Stimulated activated CD8-positive, alpha-beta memory T cell treated with anti-CD3 and anti-CD28 coated beads, Interleukin-2, amount 100 ng/mL, for 1 hour (primary cell): ENCODE data around the gene FGF7.
"Not testable (repeated sequence)": the region's sequence is repeated elsewhere in the genome, so short reads cannot be mapped to it uniquely, and the experiment has no call there.

Source experiments
- DNase-seq, 2 donors: peaks; one replicate each; pipeline ENCODE4 v3.0.0-alpha.2; 2020; ENCODE audit warnings: low read depth in 2 of 2

The FGF7 gene

DNA sequence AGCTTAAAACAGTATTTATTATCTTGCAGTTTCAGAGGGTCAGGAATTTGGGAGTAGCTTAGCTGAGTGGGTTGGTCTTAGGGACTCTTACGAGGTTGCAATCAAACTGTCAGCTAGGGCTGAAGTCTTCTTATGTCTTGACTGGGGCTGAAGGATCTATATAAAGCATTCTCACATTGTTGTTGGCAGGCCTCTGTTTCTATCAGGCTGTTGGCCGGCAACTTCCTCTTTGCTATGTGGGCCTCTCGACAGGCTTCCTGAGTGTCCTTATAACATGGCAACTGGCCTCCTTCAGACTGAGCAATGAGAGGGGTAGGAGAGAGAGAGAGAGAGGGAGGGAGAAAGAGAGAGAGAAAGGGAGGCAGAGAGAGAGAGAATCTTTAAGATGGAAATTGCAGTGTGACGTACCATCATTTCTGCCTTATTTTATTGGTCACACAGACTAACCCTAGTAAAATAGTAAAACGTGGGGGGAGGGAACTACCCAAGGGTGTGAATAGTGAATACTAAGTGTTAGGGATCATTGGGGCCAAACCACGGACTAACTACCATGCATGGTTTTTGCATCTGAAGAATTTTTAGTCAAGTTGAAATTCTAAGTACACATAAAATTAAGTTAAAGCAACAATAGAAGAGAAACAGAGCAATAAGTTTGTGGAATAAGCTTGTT is 16.1 kb downstream of the FGF7 start:
- DNase-seq: no peak

DNA sequence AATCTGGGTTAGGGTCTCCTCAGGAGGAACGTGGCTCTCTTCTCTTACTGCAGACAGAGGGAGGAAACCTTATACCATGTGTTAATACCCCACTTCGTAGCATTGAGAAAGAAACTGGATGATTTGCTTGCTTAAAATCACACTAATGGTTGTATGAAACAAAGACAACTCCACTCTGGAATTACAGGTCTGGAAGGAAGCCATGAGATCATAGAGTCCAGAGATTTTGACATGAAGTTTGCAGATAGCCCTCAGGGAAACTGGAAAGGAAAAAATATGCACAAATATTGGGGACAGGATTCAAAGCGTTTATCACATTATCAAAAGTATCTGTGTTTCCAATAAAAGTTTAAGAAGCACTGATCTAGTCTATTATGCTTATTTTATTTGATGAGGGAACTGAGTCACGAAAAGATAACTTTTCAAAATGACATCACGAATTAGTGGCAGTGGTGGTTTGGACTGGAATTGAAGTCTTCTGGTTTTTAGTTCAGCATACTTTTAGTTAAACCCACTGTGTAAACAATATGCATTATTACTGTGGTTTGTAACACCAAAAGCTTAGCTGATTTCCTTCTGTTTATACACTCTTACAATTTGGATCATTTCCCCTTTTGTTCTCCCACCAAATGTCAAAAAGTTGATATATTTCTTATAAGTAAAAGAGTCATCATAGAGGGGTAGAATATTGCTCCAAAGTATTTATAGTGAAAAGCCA is 16.8 kb downstream of the FGF7 start:
- no peak for DNase-seq

DNA sequence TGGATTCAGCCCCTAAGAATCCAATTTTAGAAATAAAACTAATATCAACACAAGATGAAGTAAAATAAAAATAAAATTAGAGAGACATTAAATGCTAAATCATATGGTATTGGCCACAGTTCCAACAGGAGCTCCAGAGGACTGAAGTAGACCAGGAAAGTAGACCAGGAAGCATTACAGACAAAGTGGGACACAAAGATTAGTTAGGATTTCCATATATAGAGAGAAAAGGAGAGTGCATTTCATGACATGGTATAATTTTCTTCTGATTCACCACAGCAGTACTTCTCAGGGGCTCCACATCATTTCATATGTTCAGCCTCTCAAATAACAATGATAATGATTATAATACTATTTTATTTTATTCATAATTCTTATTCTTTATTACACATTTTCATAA is 18.3 kb downstream of the FGF7 start:
- no peak for DNase-seq

DNA sequence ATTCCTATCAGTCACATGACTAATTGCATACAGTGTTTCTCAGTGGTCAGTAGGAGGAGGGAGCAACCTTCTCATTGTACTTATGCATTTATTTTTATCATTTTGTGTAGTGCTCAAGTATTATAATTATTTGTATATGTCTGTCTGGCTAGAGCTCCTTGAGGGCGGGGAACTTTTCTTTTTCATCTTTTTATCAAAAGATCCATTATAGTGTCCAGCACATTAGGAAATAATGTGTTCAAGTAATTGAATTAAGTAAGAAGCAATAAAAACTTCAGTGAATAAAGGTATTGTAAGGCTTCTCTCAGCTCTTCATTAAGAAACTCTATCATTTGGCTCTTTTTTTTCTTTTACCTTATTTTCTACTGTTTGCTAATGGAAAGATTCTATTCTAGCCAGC is 18.8 kb downstream of the FGF7 start:
- DNase-seq: no peak

DNA sequence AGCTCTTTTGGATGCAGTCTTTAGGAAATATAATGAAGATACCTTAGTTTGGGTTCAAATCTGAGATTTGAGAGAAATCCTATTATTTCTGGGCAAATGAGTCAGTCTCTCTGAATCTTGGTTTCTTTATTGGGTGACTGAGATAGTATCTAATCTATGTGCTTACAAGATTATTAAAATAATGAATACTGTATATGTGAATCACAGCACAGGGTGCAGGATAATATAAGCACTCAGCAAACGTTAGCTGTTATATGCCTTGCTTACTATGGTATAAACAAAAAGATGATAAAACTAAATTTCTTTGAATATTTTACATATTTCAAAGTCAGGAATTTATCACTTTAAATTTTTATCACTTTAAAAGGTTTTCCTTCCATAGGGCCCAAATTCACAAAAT is 29.6 kb downstream of the FGF7 start:
- no peak for DNase-seq

DNA sequence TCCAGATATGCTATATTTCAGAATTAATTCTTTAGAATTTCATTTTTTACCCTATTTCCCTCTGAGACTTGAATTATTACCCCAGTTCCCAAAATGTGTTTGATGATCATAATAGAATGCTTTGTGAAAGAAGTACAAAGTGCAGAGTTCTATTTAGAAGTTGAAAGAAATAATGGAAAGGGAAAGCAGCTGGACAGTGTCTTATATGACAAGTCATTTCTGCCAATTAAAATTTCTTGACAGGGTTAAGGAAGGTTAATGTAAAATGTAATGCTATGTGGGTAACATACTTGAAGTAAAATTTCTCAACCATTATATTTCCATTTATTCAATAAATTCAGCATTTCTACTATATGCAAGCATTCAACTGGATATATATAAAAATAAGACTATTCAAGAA is 33.1 kb downstream of the FGF7 start:
- no peak for DNase-seq

DNA sequence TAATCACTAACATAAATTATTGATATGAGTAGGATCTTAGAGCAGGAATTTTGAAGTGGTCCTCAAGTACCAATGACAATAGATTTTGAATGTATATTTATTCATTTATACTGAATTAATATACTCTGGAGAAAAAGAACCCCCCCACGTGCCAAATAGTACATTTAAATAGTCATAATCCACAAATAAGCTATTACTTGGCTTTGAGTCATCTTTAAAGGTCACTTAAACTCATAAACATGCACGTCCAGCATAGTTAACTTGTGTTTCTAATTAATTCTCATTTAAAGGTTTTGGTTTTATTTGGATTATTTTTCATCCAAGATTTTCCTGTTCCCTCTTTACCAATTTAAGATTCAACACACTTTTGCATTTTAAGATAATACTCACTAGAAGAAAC is 35.1 kb downstream of the FGF7 start:
- no peak for DNase-seq

DNA sequence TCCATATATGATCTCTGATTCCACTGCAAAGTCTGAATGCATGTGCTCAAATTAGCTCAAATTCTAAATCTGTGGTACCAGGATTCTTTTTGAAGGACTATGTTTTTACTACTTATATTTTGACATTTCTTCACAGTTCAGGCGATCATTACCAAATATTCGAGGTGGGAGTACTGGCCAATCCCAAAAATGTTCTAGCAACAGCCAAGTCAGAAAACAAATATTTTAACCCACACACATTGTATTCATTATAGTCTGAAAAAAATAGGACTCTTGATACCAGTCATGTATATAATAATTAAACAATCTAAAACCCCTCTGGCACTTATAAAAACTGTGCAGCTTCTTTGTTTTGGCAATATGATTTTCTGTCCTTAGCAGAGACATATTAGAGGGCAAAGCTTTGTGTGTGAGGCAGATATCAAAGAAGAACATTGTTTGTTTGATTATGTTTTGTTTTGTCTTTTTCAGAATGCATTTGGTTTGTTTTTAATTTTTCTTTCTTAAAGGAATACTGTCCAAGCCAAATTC is 37.4 kb downstream of the FGF7 start:
- DNase-seq: no peak

DNA sequence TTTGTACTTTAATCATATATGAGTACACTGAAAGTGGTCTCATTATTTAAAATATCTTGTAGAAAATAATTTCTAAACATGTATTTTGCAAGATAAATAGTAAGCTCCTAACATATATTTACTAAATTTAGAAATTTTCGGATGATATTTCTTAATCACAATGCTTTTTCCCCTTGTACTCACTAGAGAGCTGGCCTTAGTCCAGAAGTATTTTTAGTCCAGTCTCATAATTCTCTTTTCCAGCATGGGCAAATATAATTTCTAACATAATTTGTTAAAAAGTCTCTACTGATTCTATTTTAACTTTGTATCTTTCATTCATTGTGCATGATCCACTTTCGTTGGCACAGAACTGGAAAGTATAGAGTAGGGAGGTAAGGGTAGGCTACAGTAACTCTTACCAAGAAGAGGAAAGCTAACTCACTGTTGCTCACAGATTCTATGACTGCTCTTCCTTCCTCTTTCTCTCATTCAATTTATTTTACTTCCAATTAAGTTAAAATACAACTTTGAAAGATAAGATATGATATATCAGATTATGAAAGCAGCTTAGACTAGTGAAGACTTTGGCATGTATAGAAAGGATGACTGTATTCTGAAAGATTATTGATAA is 39.3 kb downstream of the FGF7 start:
- no peak for DNase-seq

DNA sequence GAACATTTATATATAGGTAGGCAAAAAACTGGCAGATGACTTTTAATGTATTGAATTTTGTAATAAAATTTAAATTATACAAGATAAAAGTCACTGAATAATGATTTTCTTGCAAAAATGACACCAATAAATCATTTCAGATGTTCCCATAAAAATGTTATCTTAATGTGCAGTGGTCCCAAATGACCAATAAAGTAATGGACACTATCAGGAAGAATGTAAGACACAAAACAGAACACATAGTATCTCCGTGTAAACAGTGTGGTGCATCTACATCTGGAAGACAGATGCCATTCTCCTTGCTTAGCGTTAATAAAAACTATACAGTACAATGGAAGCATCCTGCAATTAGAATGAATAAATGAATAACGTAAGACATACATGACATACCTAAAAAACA is 41.5 kb downstream of the FGF7 start:
- DNase-seq: no peak

DNA sequence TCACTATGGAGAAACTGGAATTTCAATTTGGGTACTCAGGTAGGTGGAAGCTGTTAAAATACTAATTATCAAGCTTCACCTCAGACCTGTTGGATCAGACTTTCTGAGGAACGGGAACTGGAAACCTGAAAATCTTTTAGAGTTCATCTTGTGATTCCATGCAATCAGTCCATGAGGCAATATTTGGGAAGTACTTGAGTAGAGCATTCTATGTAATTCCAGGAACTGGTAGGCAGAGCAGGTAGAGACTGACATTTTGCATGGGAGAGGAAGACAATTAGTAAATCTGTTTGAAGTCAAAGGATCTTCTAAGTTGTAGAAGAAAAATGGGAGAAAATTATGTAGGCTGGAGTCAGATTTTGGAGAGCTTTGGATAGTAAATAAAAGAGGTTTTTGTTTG is 43.1 kb downstream of the FGF7 start:
- no peak for DNase-seq

DNA sequence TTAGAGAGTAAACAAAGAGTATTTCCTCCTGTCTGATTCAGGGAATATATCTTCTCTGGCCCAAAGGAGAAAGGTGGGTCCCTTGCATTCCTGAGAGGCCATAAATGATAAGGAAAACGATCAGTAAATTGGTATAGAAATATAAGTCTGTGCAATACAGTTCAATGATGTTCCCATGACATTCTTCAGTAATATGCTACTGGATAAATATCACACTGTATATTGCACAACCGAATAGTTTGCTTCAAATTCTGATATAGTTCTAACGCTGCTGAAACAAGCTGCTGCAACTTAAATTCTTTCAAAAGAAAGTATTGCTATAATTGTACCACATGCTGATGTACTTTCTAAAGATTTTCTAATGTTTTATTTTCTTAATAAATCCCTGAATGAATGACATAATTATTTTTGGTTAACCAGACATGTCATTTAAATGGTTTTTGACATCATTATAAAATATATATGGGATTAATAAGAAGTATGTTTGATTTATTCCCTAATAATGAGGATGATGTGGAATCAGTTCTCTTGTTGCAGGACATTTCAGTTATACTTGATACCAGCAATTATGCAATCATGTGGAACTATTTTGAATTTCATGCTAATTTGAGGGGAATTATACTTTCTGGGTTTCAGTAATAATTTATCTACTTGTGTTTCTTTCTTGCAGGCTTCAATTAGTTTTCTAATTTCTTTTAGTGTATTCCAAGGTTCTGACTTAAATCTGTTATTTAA is 44.9 kb downstream of the FGF7 start:
- no peak for DNase-seq

DNA sequence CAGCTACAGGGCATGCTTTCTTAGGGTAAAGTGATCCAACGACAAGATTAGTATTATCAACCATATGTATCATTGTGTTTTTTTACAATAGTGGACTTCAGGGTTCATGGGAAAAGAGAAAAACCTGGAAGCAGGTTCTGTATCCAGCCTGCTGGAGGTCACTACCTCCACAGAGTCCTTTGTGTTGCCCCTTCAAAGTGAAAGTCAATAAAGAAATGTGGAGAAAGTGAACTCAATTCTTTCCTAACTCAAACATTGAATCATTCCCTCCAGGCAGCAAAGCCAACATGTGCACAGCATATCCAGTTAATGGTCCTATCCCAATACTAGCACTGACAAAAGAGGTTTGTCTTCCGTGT is 45.4 kb downstream of the FGF7 start:
- no peak for DNase-seq

DNA sequence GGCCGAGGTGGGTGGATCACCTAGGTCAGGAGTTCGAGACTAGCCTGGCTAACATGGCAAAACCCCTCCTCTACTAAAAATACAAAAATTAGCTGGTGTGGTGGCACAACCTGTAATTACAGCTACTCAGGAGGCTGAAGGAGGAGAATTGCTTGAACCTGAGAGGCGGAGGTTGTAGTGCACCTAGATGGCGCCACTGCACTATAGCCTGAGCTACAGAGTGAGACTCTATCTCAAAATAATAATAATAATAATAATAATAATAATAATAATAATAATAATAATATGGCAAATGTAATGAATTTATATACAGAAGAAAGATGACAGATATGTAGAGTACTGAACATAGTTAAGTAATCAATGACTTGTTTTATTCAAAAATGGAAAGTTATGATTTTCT is 48.2 kb downstream of the FGF7 start:
- DNase-seq: not testable (repeated sequence)

DNA sequence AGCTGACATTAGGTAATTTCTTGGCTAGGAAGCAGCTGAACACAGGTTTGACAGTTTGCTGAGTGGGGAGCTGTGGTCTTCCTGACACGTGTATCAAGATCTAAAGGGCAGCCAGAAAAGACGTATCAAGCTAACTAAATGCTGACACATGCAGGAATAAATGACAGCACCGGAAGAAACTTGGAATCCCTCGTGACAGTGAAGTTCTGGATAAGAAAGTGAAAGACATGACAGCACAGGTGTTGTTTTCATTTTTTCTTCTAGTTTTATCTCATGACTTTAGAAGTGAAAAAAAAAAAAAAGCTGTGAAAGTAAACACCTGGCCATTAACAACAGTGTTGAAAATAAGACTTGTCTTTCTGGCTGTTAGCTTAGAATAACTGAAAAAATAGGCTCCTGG is 48.7 kb downstream of the FGF7 start:
- DNase-seq: no peak

DNA sequence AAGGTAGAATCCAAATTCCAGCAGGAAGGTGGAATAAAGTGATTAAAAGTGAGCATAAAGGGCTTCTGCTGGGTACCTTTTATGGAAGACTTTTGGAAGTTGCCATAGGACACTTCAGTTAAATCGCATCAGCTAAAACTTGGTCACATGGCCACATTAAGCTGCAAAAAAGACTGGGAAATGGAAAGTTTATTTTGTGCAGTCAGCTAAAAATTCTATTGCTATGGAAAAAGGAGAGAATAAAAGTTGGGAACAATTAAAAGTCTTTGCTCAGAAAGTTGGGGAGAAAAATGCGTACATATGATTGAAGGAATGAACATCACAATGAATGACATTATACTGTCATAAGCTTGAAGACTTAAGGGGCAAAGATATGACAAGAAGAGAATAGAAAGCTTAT is 49.3 kb downstream of the FGF7 start:
- DNase-seq: no peak

DNA sequence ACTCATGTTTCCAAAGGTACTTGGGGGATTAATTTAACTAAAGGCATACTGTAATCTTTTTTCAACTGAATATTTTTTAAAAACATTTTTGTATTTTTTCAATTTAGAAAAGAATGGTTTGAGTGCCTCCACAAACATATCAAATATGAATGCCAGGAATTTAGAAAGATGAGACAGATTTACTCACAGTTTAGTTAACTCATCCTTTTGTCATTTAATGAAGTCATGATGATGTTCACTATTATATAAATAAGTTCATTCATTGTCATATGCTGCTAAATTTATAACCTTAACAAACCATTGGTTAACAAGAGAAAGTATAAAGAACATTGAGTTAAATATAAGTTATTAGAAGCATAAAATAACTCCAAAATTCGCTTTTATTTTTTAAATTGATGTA is 50.0 kb downstream of the FGF7 start:
- no peak for DNase-seq

DNA sequence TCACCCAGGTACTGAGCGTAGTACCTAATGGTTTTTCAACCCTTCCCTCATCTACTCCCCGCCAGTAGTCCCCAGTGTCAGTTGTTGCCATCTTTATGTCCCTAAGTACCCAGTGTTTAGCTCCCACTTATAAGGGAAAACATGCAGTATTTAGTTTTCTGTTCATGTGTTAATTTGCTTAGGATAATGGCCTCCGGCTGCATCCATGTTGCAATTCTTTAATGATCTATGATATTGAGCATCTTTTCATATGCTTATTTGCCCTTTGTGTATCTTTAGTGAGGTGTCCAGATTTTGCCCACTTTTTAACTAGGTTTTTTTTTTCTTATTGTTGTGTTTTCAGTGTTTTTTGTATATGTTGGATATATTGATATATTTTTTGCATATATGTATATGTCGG is 55.0 kb downstream of the FGF7 start:
- DNase-seq: not testable (repeated sequence)

DNA sequence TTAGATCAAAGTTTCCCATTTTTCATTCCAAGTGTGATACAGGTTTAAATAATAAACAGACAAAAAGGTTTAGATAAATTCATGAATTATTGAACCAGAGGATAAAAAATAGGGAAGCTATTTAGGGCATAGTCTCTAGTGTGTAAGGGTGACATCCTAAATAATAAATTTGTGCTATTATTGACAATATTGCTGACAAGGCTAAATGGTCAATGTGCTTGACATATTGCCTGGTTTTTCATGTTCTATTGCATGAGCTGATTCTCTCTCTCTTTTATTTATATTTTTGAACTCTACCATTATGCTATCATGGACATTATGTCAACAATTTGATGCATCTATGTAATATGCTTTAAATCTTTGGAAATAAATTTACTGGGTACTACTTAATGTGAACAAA is 55.9 kb downstream of the FGF7 start:
- not testable (repeated sequence) for DNase-seq

DNA sequence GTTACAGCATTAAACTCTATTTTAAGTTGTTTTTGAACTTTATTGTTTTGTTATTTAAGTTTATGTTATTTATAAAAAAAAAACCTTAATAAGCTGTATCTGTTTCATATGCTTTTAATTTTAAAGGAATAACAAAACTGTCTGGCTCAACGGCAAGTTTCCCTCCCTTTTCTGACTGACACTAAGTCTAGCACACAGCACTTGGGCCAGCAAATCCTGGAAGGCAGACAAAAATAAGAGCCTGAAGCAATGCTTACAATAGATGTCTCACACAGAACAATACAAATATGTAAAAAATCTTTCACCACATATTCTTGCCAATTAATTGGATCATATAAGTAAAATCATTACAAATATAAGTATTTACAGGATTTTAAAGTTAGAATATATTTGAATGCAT is 62.4 kb downstream of the FGF7 start:
- DNase-seq: not testable (repeated sequence)

DNA sequence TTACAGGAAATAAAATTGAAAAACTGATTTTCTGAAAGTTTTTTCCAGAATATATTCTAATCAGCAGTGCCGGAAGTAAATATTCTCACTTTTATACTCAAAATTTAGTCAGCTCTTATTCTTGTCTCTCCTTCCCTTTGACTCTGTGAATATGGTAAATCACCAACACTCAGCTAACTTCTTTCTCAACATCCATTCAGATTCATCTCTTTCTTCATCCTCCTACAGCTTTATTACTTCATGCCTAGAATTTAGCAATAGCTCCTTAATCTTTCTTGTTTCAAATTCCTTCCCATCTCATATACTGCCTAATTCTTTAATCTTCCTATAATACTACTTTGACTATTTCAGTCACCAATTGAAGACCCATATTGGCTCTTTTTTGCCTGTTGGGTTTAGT is 67.9 kb downstream of the FGF7 start:
- DNase-seq: no peak

DNA sequence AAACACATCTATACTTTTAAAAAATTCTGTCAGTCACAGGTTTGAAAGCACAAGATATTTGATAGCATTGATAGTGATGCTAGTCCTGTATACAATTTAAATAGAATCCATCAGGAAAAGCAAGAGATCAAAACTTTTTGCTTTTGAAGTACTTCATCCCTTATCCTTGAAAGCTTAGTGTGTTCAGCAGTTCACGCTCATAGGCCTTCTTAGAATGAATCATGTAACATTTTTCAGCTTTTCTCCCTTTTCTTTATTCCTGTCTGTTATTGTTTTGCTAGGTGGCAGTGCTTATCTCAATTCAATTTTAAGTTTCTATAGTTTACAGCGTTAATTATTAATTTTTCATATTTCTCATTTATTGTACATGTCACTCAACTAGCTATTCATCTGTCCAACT is 69.1 kb downstream of the FGF7 start:
- DNase-seq: no peak

DNA sequence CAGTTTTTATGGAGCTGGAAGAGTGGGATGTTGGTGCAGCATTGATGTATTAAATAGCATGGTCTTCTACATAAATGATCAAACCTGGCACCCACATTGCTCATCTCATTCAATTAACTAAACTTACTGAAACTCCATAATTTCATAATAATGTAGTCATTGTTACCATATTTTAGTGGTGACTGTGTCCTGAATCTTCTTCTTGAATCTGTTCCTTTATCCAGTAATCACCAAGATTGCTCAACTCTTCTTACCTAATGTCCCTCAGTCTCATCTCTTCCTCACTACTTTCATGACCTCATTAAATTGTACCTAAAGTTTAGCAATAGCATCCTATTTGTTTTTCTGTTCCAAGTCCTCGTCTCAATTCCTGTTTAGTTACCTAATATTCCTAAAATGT is 69.8 kb downstream of the FGF7 start:
- DNase-seq: no peak
